GM18951 (cell line): ENCODE data around the gene FGB.

Source experiments
- POLR2A ChIP-seq: IDR thresholded peaks from 4 replicates; pipeline ENCODE4 v1.6.1; 2011; ENCODE audit warnings: mild to moderate bottlenecking; ENCODE audit not compliant: insufficient read length, insufficient read depth; ENCODE audit errors: extremely low read depth
- in situ Hi-C: fragments of 300-500 bp; cut with MboI; formaldehyde crosslinking; loops from one replicate; pipeline ENCODE4 v1.12.0; 2022; ENCODE audit warnings: low sequenced_read_pairs, mixed read lengths, inconsistent platforms; ENCODE audit not compliant: unreplicated experiment

The FGB gene

GRCh38 chr4:154562697-154563254 is at the start of gene FGB:
Gene FGB (plus strand): TSS chr4:154563011. CDS start chr4:154563019, 8 bp downstream.
- in situ Hi-C loops: no loop called here

GRCh38 chr4:154516318-154517029 is 46.3 kb upstream of the FGB start:
- in situ Hi-C loops: loop anchor here (25.0 kb wide), 1 partner anchor 179 kb away; no protein-coding TSS in a partner anchor
- TF ChIP-seq POLR2A: no peak

More at GRCh38 chr4:154562697-154563254, at the start of gene FGB:
- TF ChIP-seq POLR2A: no peak

GRCh38 chr4:154517591-154517990 is 45.2 kb upstream of the FGB start:
- no peak for TF ChIP-seq POLR2A
- in situ Hi-C loops: loop anchor here (25.0 kb wide), 1 partner anchor 180 kb away; no protein-coding TSS in a partner anchor

GRCh38 chr4:154519214-154519613 is 43.6 kb upstream of the FGB start:
- in situ Hi-C loops: loop anchor here (25.0 kb wide), 1 partner anchor 182 kb away; no protein-coding TSS in a partner anchor
- no peak for TF ChIP-seq POLR2A

- in situ Hi-C loops: loop anchor here (25.0 kb wide), 1 partner anchor 184 kb away; no protein-coding TSS in a partner anchor
- TF ChIP-seq POLR2A: no peak
Observed at GRCh38 chr4:154521607-154522006, 41.2 kb upstream of the FGB start.

- in situ Hi-C loops: no loop called here
- no peak for TF ChIP-seq POLR2A
Observed at GRCh38 chr4:154526151-154526550, 36.7 kb upstream of the FGB start.

GRCh38 chr4:154527308-154527707 is 35.5 kb upstream of the FGB start:
- in situ Hi-C loops: no loop called here
- TF ChIP-seq POLR2A: no peak

- in situ Hi-C loops: no loop called here
- TF ChIP-seq POLR2A: no peak
Observed at GRCh38 chr4:154528869-154529268, 33.9 kb upstream of the FGB start.

GRCh38 chr4:154529728-154530519 is 32.9 kb upstream of the FGB start:
- TF ChIP-seq POLR2A: no peak
- in situ Hi-C loops: no loop called here

GRCh38 chr4:154534296-154534695 is 28.5 kb upstream of the FGB start:
- in situ Hi-C loops: no loop called here
- TF ChIP-seq POLR2A: no peak

GRCh38 chr4:154542271-154542879 is 20.4 kb upstream of the FGB start:
- in situ Hi-C loops: no loop called here
- no peak for TF ChIP-seq POLR2A

GRCh38 chr4:154545689-154546088 is 17.1 kb upstream of the FGB start:
- in situ Hi-C loops: no loop called here
- no peak for TF ChIP-seq POLR2A

GRCh38 chr4:154549894-154550790 is 12.7 kb upstream of the FGB start, which contains the start of gene PLRG1:
Gene PLRG1 (minus strand): TSS chr4:154550400. CDS start chr4:154550308, 92 bp downstream.
- in situ Hi-C loops: no loop called here
- peak; percentile 86 for TF ChIP-seq POLR2A
